SIG-M5 (cell line): Measurements from ENCODE around the gene FSD1L.

Source experiments
- DNase-seq: peaks from one replicate; lab custom pipeline; 2025; lab: John Stamatoyannopoulos, UW

The FSD1L gene

GRCh38 chr9:105447814-105448812 lies at the start of gene FSD1L:
Gene FSD1L, plus strand, starts transcription at chr9:105448034. Its CDS starts 187 bp downstream, at chr9:105448221.
- peak; percentile 44 for DNase-seq

GRCh38 chr9:105399117-105399516 lies 48.7 kb upstream of the FSD1L start:
- no peak for DNase-seq

- no peak for DNase-seq
These were observed 46.2 kb upstream of the FSD1L start for GRCh38 chr9:105401651-105402050.

GRCh38 chr9:105403552-105404248 lies 44.1 kb upstream of the FSD1L start:
- no peak for DNase-seq

- no peak for DNase-seq
These were observed 42.2 kb upstream of the FSD1L start for GRCh38 chr9:105405514-105406131.

- no peak for DNase-seq
These were observed 41.5 kb upstream of the FSD1L start for GRCh38 chr9:105406369-105406768.

GRCh38 chr9:105413525-105413924 lies 34.3 kb upstream of the FSD1L start:
- DNase-seq, result no peak

GRCh38 chr9:105414947-105415661 lies 32.7 kb upstream of the FSD1L start:
- DNase-seq, result no peak

GRCh38 chr9:105415662-105415980 lies 32.2 kb upstream of the FSD1L start:
- no peak for DNase-seq

- DNase-seq, result no peak
These were observed 31.0 kb upstream of the FSD1L start for GRCh38 chr9:105416840-105417239.

GRCh38 chr9:105418588-105419500 lies 29.0 kb upstream of the FSD1L start:
- DNase-seq, result no peak

- no peak for DNase-seq
These were observed 27.8 kb upstream of the FSD1L start for GRCh38 chr9:105419816-105420597.

GRCh38 chr9:105421154-105421553 lies 26.7 kb upstream of the FSD1L start:
- no peak for DNase-seq

GRCh38 chr9:105421864-105422263 lies 26.0 kb upstream of the FSD1L start:
- DNase-seq, result no peak

GRCh38 chr9:105425816-105426433 lies 21.9 kb upstream of the FSD1L start:
- no peak for DNase-seq

- no peak for DNase-seq
These were observed 21.2 kb upstream of the FSD1L start for GRCh38 chr9:105426657-105427056.

- DNase-seq, result no peak
These were observed 16.2 kb upstream of the FSD1L start for GRCh38 chr9:105431424-105432246.

GRCh38 chr9:105432247-105432842 lies 15.5 kb upstream of the FSD1L start:
- DNase-seq, result no peak
